Fibroblast of pulmonary artery (primary cell): ENCODE data around the gene CLTC.
"Not testable (repeated sequence)": the region's sequence is repeated elsewhere in the genome, so short reads cannot be mapped to it uniquely, and the experiment has no call there.

Experiments
- DNase-seq: peaks from one replicate; pipeline ENCODE4 v3.0.0-alpha.2; 2010; ENCODE audit warnings: low read depth
- H3K4me3 ChIP-seq: replicated peaks from 2 replicates; pipeline ENCODE4 v1.5.1; 2011; ENCODE audit warnings: low read depth, mild to moderate bottlenecking, control low read depth, low read length, moderate library complexity
- CTCF ChIP-seq: IDR thresholded peaks from 2 replicates; pipeline ENCODE4 v1.5.1; 2011; ENCODE audit warnings: mild to moderate bottlenecking, control low read depth, low read length, inconsistent platforms; ENCODE audit errors: missing control alignments

CLTC gene

GRCh38 chr17:59643159-59644140 lies 23.8 kb downstream of the CLTC start:
- no peak for TF ChIP-seq CTCF
- H3K4me3 ChIP-seq: no peak overlapping the region
- peak; percentile 57 for DNase-seq

- TF ChIP-seq CTCF: no peak
- H3K4me3 ChIP-seq: no peak overlapping the region
- no peak for DNase-seq
These were observed 27.6 kb downstream of the CLTC start for GRCh38 chr17:59647288-59647687.

- no peak for DNase-seq
- TF ChIP-seq CTCF: no peak
- H3K4me3 ChIP-seq: no peak overlapping the region
These were observed 30.2 kb downstream of the CLTC start for GRCh38 chr17:59649886-59650285.

GRCh38 chr17:59650642-59651041 lies 30.9 kb downstream of the CLTC start:
- no peak for DNase-seq
- H3K4me3 ChIP-seq: no peak overlapping the region
- no peak for TF ChIP-seq CTCF

- TF ChIP-seq CTCF: no peak
- DNase-seq: no peak
- H3K4me3 ChIP-seq: no peak overlapping the region
These were observed 31.7 kb downstream of the CLTC start for GRCh38 chr17:59651346-59651745.

- H3K4me3 ChIP-seq: no peak overlapping the region
- DNase-seq: peak; percentile 50
These were observed 32.4 kb downstream of the CLTC start for GRCh38 chr17:59652119-59652518.

GRCh38 chr17:59656624-59657023 lies 36.9 kb downstream of the CLTC start:
- not testable (repeated sequence) for H3K4me3 ChIP-seq
- peak; percentile 79 for DNase-seq

More at GRCh38 chr17:59652119-59652518, 32.4 kb downstream of the CLTC start:
- TF ChIP-seq CTCF: no peak
